ENCODE data around the gene PTPN1.

The PTPN1 gene

DNA sequence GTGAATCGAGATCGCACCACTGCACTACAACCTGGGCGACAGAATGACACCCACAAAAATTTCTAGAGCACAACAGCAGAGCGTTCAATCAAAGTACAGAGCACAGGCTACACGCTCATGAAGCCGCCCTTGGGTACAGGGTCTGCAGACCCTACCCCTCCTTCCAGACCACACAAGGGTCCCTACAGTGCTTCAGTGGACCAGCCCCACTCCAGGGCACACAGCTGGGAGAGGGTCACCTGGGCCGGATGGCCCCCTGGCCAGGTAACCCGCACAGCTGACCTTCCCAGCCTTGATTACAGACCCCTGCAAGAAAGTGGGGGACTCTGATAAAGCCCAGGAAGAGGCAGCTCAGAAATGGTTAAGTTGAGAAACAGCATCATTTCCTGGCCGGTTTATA, 117.6 kb downstream of the PTPN1 start:
- no peaks in the 10 kb centered on the region for H3K36me3 Mint-ChIP-seq (ENCODE audit: low read depth)
- no peaks in the 10 kb centered on the region for H3K4me1 Mint-ChIP-seq (ENCODE audit: low read depth)
- H3K27me3 Mint-ChIP-seq (ENCODE audit: low read depth) = no peaks in the 10 kb centered on the region

GRCh38 chr20:50628332-50628731, 118.1 kb downstream of the PTPN1 start:
- H3K4me3 Mint-ChIP-seq = no peak overlapping the region

More for the DNA sequence above, 117.6 kb downstream of the PTPN1 start:
- no peaks in the 10 kb centered on the region for H3K9me3 Mint-ChIP-seq
- H3K27ac Mint-ChIP-seq = no peak overlapping the region
- no peak overlapping the region for H3K4me3 Mint-ChIP-seq

DNA sequence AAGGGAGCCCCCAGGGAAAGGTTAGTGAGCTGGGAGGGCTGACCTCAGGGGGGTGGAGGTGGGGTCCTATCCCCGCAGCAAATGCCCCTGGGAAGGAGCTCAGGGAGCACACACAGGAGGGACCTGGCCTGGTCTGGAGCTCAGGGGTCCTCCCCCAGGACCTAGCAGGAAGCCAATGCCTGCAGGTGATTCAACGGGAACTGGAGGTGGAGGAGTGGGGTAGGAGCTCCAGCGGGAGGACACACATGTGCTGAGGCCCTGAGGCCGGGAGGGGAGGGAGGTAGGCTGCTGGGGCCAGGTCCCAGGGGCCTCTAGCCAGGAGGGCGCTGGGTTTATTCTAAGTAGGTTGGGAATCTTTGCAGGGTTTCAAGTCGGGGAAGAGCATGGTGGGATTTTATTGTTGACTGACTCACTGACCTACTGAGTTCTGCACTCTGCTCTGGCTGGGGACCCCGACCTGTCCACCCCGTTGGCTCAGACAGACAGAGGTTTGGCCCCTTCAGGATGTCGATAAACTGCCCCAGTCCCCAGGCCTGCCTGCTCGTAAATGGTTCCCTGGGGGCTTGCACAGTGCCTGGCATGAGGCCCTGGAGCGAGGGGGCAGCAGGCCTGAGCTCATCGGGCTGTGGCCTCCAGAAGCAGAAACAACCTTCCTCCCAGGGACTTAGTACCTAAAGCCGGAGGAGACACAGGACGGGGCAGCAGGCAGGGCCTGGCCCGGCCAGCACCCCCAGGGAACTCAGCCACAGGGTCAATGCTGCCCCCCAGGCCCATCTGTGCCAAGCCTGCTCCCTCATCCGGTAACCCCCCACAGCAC, 118.9 kb downstream of the PTPN1 start:
- no peaks in the 10 kb centered on the region for H3K9me3 Mint-ChIP-seq
- no peak overlapping the region for H3K27ac Mint-ChIP-seq
- no peaks in the 10 kb centered on the region for H3K36me3 Mint-ChIP-seq (ENCODE audit: low read depth)
- no peaks in the 10 kb centered on the region for H3K27me3 Mint-ChIP-seq (ENCODE audit: low read depth)
- no peak overlapping the region for H3K4me3 Mint-ChIP-seq
- no peaks in the 10 kb centered on the region for H3K4me1 Mint-ChIP-seq (ENCODE audit: low read depth)

More at GRCh38 chr20:50628332-50628731, 118.1 kb downstream of the PTPN1 start:
- H3K4me1 Mint-ChIP-seq (ENCODE audit: low read depth) = no peaks in the 10 kb centered on the region
- H3K27ac Mint-ChIP-seq = no peak overlapping the region
- no peaks in the 10 kb centered on the region for H3K36me3 Mint-ChIP-seq (ENCODE audit: low read depth)
- H3K9me3 Mint-ChIP-seq = no peaks in the 10 kb centered on the region
- no peaks in the 10 kb centered on the region for H3K27me3 Mint-ChIP-seq (ENCODE audit: low read depth)

- H3K4me3 Mint-ChIP-seq = no peak overlapping the region
- no peak overlapping the region for H3K27ac Mint-ChIP-seq
- H3K36me3 Mint-ChIP-seq (ENCODE audit: low read depth) = no peaks in the 10 kb centered on the region
- H3K27me3 Mint-ChIP-seq (ENCODE audit: low read depth) = no peaks in the 10 kb centered on the region
- H3K4me1 Mint-ChIP-seq (ENCODE audit: low read depth) = no peaks in the 10 kb centered on the region
- H3K9me3 Mint-ChIP-seq = no peaks in the 10 kb centered on the region
Observed at GRCh38 chr20:50629670-50630045, 119.5 kb downstream of the PTPN1 start.

DNA sequence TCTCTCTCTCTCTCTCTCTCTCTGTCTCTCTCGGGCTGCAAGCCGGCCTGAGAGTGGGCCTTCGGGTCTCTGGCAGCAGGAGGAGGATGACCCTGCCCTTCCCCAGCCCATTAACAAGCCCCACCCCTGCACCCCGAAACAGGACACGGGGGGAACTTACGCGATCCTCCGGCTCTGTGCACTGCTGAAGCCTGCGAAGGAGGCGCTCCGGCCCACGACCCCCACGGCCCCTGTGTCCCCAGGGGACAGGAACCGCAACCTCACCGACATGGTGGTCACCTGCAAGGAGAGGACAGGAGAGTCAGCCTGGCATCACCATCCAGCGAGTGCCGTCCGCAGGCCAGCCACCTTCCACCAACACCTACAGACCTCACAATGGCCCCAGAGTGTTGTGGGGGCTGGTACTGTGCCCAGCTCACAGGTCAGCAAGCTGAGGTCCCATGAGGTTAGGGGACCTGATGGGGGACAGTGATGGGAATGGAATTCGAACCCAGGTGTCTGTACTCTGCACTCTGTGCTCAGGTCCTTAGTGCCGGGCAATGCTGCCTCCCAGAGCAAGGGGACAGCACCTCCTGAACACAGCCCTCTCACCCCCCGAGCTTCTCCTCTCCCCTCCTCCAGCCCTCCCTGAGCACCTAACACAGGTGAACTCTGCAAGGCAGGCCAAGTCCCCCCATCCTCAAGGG, 120.5 kb downstream of the PTPN1 start:
- H3K9me3 Mint-ChIP-seq = no peaks in the 10 kb centered on the region
- no peak overlapping the region for H3K4me3 Mint-ChIP-seq
- no peaks in the 10 kb centered on the region for H3K4me1 Mint-ChIP-seq (ENCODE audit: low read depth)
- no peak overlapping the region for H3K27ac Mint-ChIP-seq
- peaks cover 4% of the 10 kb centered on the region for H3K27me3 Mint-ChIP-seq (ENCODE audit: low read depth)
- no peaks in the 10 kb centered on the region for H3K36me3 Mint-ChIP-seq (ENCODE audit: low read depth)

DNA sequence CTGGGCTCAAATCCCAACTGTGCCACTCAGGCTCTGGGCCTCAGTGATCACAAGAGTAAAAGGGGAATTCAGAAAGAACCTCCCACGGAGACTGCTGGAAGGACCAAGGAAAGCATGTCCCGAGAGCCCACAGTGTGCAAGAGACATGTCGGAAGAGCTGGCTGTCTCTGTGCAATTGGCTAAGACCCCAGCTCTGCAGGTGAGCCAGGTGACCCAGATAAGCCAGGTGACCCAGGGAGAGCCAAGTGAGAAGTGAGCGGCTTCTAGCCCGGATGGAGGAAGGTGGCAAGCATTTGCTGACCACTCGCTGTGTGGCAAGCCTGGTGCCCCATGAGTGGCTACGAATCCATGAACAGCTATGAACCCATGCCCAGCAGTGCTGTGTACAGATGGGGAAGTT, 122.1 kb downstream of the PTPN1 start:
- H3K27me3 Mint-ChIP-seq (ENCODE audit: low read depth) = peaks cover 4% of the 10 kb centered on the region
- H3K36me3 Mint-ChIP-seq (ENCODE audit: low read depth) = no peaks in the 10 kb centered on the region
- no peaks in the 10 kb centered on the region for H3K4me1 Mint-ChIP-seq (ENCODE audit: low read depth)
- H3K4me3 Mint-ChIP-seq = no peak overlapping the region
- H3K9me3 Mint-ChIP-seq = no peaks in the 10 kb centered on the region
- no peak overlapping the region for H3K27ac Mint-ChIP-seq

GRCh38 chr20:50632701-50633100, 122.5 kb downstream of the PTPN1 start:
- Mint-ChIP-seq H3K4me3 (no peak overlapping the region), H3K9me3 (no peaks in the 10 kb centered on the region), H3K36me3 (ENCODE audit: low read depth) (no peaks in the 10 kb centered on the region), H3K27me3 (ENCODE audit: low read depth) (peaks cover 4% of the 10 kb centered on the region), H3K27ac (no peak overlapping the region), H3K4me1 (ENCODE audit: low read depth) (no peaks in the 10 kb centered on the region)

- Mint-ChIP-seq H3K27me3 (ENCODE audit: low read depth) (peaks cover 4% of the 10 kb centered on the region), H3K9me3 (no peaks in the 10 kb centered on the region), H3K4me3 (no peak overlapping the region), H3K36me3 (ENCODE audit: low read depth) (no peaks in the 10 kb centered on the region), H3K4me1 (ENCODE audit: low read depth) (no peaks in the 10 kb centered on the region), H3K27ac (no peak overlapping the region)
Observed at GRCh38 chr20:50633361-50633760, 123.2 kb downstream of the PTPN1 start.

DNA sequence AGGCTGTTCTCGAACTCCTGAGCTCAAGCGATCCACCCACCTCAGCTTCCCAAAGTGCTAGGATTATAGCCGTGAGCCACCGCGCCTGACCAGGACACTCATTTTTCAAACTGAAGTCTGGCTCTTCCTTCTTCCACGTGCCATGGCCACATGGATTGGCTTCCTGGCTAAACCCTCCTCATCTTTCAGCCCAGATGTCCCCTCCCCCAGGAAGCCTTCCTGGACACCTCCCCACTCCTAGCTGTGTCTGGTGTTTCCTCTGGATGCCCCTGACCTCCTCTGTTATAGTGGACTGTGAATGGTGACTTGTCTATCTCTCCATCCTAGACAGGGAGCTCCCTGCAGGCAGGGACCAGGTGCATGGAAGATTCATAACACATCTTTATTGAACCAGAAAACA, 124.0 kb downstream of the PTPN1 start:
- Mint-ChIP-seq H3K4me1 (ENCODE audit: low read depth) (no peaks in the 10 kb centered on the region), H3K9me3 (no peaks in the 10 kb centered on the region), H3K36me3 (ENCODE audit: low read depth) (no peaks in the 10 kb centered on the region), H3K27me3 (ENCODE audit: low read depth) (peaks cover 4% of the 10 kb centered on the region), H3K4me3 (no peak overlapping the region), H3K27ac (no peak overlapping the region)

Measured in T-helper 1 cell treated with Interleukin-12 subunit alpha and Interleukin-12 subunit beta and Interleukin-4 antibody, amounts not matched to agents 30 μg/mL and 1 μg/mL, for 36 hours (primary cell).